Astrocyte of the cerebellum (primary cell): ENCODE data around the gene PRRC2A.
A peak's percentile ranks its signal among the peaks of the same experiment; 100 is the strongest.

ENCODE experiments used
- DNase-seq: peaks from one replicate; pipeline ENCODE4 v3.0.0-alpha.2; 2011; ENCODE audit warnings: low read depth
- H3K4me3 ChIP-seq: 2 replicates; pipeline ENCODE4 v1.5.1; 2011; ENCODE audit warnings: mild to moderate bottlenecking, low read depth, low read length, moderate library complexity
- CTCF ChIP-seq: IDR thresholded peaks from 2 replicates; pipeline ENCODE4 v1.5.1; 2012; ENCODE audit warnings: low read length, low read depth, moderate library complexity, mild to moderate bottlenecking; ENCODE audit errors: missing control alignments
- in situ Hi-C: cut with HindIII; loops from 2 replicates; pipeline ENCODE4 v1.10.0; 2017; ENCODE audit warnings: low sequenced_read_pairs

Gene PRRC2A

GRCh38 chr6:31657406-31658157, 37.1 kb downstream of the PRRC2A start:
- TF ChIP-seq CTCF: no peak
- no peak overlapping the region for H3K4me3 ChIP-seq
- in situ Hi-C loops: no loop called here
- DNase-seq: no peak

GRCh38 chr6:31658158-31658688, 37.7 kb downstream of the PRRC2A start:
- no peak for TF ChIP-seq CTCF
- H3K4me3 ChIP-seq: no peak overlapping the region
- DNase-seq: no peak
- in situ Hi-C loops: no loop called here

- TF ChIP-seq CTCF: no peak
- in situ Hi-C loops: no loop called here
- DNase-seq: no peak
Observed at GRCh38 chr6:31658983-31659648, 38.6 kb downstream of the PRRC2A start.

GRCh38 chr6:31659649-31660380, 39.3 kb downstream of the PRRC2A start:
- no peak for DNase-seq
- H3K4me3 ChIP-seq: peak overlapping the region; percentile 87
- in situ Hi-C loops: no loop called here
- TF ChIP-seq CTCF: no peak

More at GRCh38 chr6:31658983-31659648, 38.6 kb downstream of the PRRC2A start:
- H3K4me3 ChIP-seq: peak overlapping the region; percentile 87

GRCh38 chr6:31660381-31661261, 40.1 kb downstream of the PRRC2A start, which contains the start of gene C6orf47:
C6orf47 (minus strand) TSS chr6:31660778; CDS start chr6:31659947, 831 bp downstream.
- peak within 1 kb of the TSS; percentile 87 for H3K4me3 ChIP-seq
- no peak for TF ChIP-seq CTCF
- in situ Hi-C loops: no loop called here
- DNase-seq: peak; percentile 27
